MM.1S (cell line): ENCODE data around the gene UPK1A.

Experiments
- EZH2phosphoT487 ChIP-seq: fragments of 300-600 bp; sonication (generic); IDR thresholded peaks from 2 replicates; pipeline ENCODE4 v1.6.1; 2018; ENCODE audit warnings: antibody characterized with exemption, low read length
- TF ChIP-seq, protein P1 (sequence below): fragments of 300-600 bp; sonication (generic); IDR thresholded peaks from 2 replicates; pipeline ENCODE4 v1.5.1; 2016; ENCODE audit warnings: antibody characterized with exemption, low read length, mixed read lengths

DNA sequence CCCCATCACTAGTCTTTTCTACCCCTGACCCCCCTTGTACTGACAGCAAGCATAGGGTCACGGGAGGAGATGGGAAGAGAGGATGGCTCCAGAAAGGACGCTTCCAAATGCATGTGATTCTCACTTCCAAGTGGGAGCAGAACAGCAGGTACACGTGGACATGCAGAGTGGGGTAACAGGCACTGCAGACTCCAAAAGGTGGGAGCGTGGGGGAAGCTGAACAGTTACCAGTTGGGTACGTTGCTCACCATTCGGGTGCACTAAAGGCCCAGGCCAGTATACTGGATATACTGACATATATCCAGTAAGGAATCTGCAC lies 27.0 kb upstream of the UPK1A start:
- TF ChIP-seq, protein P1, sequence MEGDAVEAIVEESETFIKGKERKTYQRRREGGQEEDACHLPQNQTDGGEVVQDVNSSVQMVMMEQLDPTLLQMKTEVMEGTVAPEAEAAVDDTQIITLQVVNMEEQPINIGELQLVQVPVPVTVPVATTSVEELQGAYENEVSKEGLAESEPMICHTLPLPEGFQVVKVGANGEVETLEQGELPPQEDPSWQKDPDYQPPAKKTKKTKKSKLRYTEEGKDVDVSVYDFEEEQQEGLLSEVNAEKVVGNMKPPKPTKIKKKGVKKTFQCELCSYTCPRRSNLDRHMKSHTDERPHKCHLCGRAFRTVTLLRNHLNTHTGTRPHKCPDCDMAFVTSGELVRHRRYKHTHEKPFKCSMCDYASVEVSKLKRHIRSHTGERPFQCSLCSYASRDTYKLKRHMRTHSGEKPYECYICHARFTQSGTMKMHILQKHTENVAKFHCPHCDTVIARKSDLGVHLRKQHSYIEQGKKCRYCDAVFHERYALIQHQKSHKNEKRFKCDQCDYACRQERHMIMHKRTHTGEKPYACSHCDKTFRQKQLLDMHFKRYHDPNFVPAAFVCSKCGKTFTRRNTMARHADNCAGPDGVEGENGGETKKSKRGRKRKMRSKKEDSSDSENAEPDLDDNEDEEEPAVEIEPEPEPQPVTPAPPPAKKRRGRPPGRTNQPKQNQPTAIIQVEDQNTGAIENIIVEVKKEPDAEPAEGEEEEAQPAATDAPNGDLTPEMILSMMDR, result no peak
- TF ChIP-seq EZH2phosphoT487, result no peak
